Natural killer cell (primary cell): ENCODE measurements around the gene CEP170. TPM values are rescaled to one million over a fixed set of nuclear protein-coding genes. Genes with fewer than 3 reads are reported as not detected.

ENCODE experiments used
- ATAC-seq, 3 donors: fragments of 150-1000 bp in 2 of 3; fragments of 200-7000 bp in 1 of 3; cut with Tn5 transposase; 1 replicate in 1 of 3; 2 replicates in 2 of 3; pipeline ENCODE4 v1.10.0; 2021; ENCODE audit warnings: mild to moderate bottlenecking in 2 of 3, moderate library complexity in 2 of 3
- DNase-seq, 2 donors: peaks; one replicate each; pipeline versions ENCODE4 v3.0.0 to v3.0.0-alpha.2; 2013 to 2021; ENCODE audit warnings: mixed read lengths in 1 of 2
- H3K27ac ChIP-seq: one replicate; pipeline ENCODE4 v1.5.1; 2013; ENCODE audit warnings: mild to moderate bottlenecking, low read length
- H3K27me3 ChIP-seq: one replicate; pipeline ENCODE4 v1.6.1; 2013; ENCODE audit warnings: low read length; ENCODE audit not compliant: control insufficient read depth, insufficient read depth
- H3K36me3 ChIP-seq: one replicate; pipeline ENCODE4 v1.6.1; 2013; ENCODE audit warnings: low read length; ENCODE audit not compliant: control insufficient read depth, insufficient read depth
- H3K4me1 ChIP-seq: one replicate; pipeline ENCODE4 v1.6.1; 2013; ENCODE audit warnings: low read length; ENCODE audit not compliant: control insufficient read depth, insufficient read depth
- H3K4me3 ChIP-seq: one replicate; pipeline ENCODE4 v1.5.1; 2013; ENCODE audit warnings: low read length
- H3K9me3 ChIP-seq: one replicate; pipeline ENCODE4 v1.6.1; 2013; ENCODE audit warnings: low read length; ENCODE audit not compliant: control insufficient read depth, insufficient read depth
- H3K27ac Mint-ChIP-seq, 2 donors: one replicate each; pipeline ENCODE4 v1.8.0; 2022; ENCODE audit warnings: mild to moderate bottlenecking in 2 of 2, mixed read lengths in 2 of 2, moderate library complexity in 1 of 2
- H3K27me3 Mint-ChIP-seq, 2 donors: one replicate each; pipeline ENCODE4 v1.8.0; 2022; ENCODE audit warnings: low read depth in 2 of 2, mixed read lengths in 2 of 2
- H3K36me3 Mint-ChIP-seq: one replicate; pipeline ENCODE4 v1.8.0; 2022; ENCODE audit warnings: mixed read lengths
- H3K4me1 Mint-ChIP-seq, 2 donors: one replicate each; pipeline ENCODE4 v1.8.0; 2022; ENCODE audit warnings: mixed read lengths in 2 of 2
- H3K4me3 Mint-ChIP-seq: one replicate; pipeline ENCODE4 v1.8.0; 2022; ENCODE audit warnings: mild to moderate bottlenecking, moderate library complexity, mixed read lengths
- H3K9me3 Mint-ChIP-seq, 2 donors: one replicate each; pipeline ENCODE4 v1.8.0; 2022; ENCODE audit warnings: mixed read lengths in 2 of 2
- CTCF ChIP-seq: fragments of 200-600 bp; IDR thresholded peaks from one replicate; pipeline ENCODE4 v1.8.0; 2022; ENCODE audit warnings: antibody characterized with exemption
- WGBS: methylation state at CpG from one replicate; pipeline ENCODE4 v1.1.7; 2013; ENCODE audit warnings: missing lambda C conversion rate; ENCODE audit not compliant: insufficient coverage; 5-methylcytosine and 5-hydroxymethylcytosine counted together
- intact Hi-C: fragments of 100-400 bp; cut with micrococcal nuclease; formaldehyde crosslinking; loops from one replicate; pipeline ENCODE4 v1.14.2; 2022
- total RNA-seq, 4 donors: library from RNA; stranded (reverse); fragments of 120-200 nt in 1 of 4; gene quantifications; one replicate each; pipeline versions ENCODE4 v1.2.3 to v1.2.4, GENCODE V29; 2013 to 2022

The CEP170 gene
- total RNA-seq, 3 donors from 2014 or later (not counting 1 experiment from before 2014, with no cell fraction given), result 13.5 to 22.7 (median 19.1) TPM

- Histone ChIP-seq H3K36me3 (peaks cover 14% of the 10 kb centered on the region), H3K4me3 (no peak overlapping the region), H3K4me1 (peaks cover 13% of the 10 kb centered on the region), H3K27ac (no peak overlapping the region), H3K9me3 (no peaks in the 10 kb centered on the region), H3K27me3 (no peaks in the 10 kb centered on the region)
- Mint-ChIP-seq H3K4me3 (no peak overlapping the region), H3K9me3 (no peaks in the 10 kb centered on the region), H3K27ac (no peak overlapping the region), H3K4me1 (peaks cover 6% of the 10 kb centered on the region in 2 donors), H3K27me3 (no peaks in the 10 kb centered on the region), H3K36me3 (no peaks in the 10 kb centered on the region)
- WGBS, result 100% methylated on average over 1 of the region's 1 CpG
- DNase-seq, result no peak
- ATAC-seq, result no peak
- no peak for TF ChIP-seq CTCF
- intact Hi-C loops, result no loop called here
Measured at GRCh38 chr1:243271996-243272395, 16.9 kb upstream of the CEP170 start.

- Histone ChIP-seq H3K27ac (no peak overlapping the region), H3K9me3 (no peaks in the 10 kb centered on the region), H3K4me1 (peaks cover 19% of the 10 kb centered on the region), H3K27me3 (no peaks in the 10 kb centered on the region), H3K36me3 (peaks cover 10% of the 10 kb centered on the region), H3K4me3 (no peak overlapping the region)
- H3K27ac Mint-ChIP-seq, result no peak overlapping the region
- peaks cover 6% of the 10 kb centered on the region in 2 donors for H3K4me1 Mint-ChIP-seq
- no peaks in the 10 kb centered on the region for H3K9me3 Mint-ChIP-seq
- no peak for ATAC-seq
- 96% methylated on average over 5 of the region's 6 CpGs for WGBS
- intact Hi-C loops, result no loop called here
- H3K4me3 Mint-ChIP-seq, result no peak overlapping the region
- DNase-seq, result no peak
- H3K36me3 Mint-ChIP-seq, result no peaks in the 10 kb centered on the region
- H3K27me3 Mint-ChIP-seq, result no peaks in the 10 kb centered on the region
- TF ChIP-seq CTCF, result no peak
Measured at GRCh38 chr1:243270097-243270864, 15.2 kb upstream of the CEP170 start.

- Mint-ChIP-seq H3K9me3 (no peaks in the 10 kb centered on the region), H3K27ac (no peak overlapping the region), H3K27me3 (no peaks in the 10 kb centered on the region), H3K4me1 (peaks cover 6 to 14% of the 10 kb centered on the region in 2 donors), H3K36me3 (no peaks in the 10 kb centered on the region), H3K4me3 (no peak overlapping the region)
- H3K27me3 ChIP-seq, result no peaks in the 10 kb centered on the region
- H3K9me3 ChIP-seq, result no peaks in the 10 kb centered on the region
- H3K27ac ChIP-seq, result no peak overlapping the region
- 33% methylated on average over 2 of the region's 4 CpGs for whole genome bisulfite sequencing
- intact Hi-C loops, result no loop called here
- TF ChIP-seq CTCF, result no peak
- ATAC-seq (no peak), DNase-seq (no peak)
- H3K36me3 ChIP-seq, result peaks cover 5% of the 10 kb centered on the region
- peaks cover 19% of the 10 kb centered on the region for H3K4me1 ChIP-seq
- no peak overlapping the region for H3K4me3 ChIP-seq
Measured at GRCh38 chr1:243269461-243269801, 14.3 kb upstream of the CEP170 start.
